GM19467 (cell line): ENCODE data around the gene ISCA2.
A peak's percentile ranks its signal among the peaks of the same experiment; 100 is the strongest.
"Not testable (repeated sequence)": the region's sequence is repeated elsewhere in the genome, so short reads cannot be mapped to it uniquely, and the experiment has no call there.

Experiments
- ATAC-seq: cut with Tn5 transposase; IDR thresholded peaks from one replicate; pipeline ENCODE4 v1.9.1; 2021; ENCODE audit warnings: mild to moderate bottlenecking, moderate library complexity; ENCODE audit not compliant: unreplicated experiment

ISCA2 gene, protein sequence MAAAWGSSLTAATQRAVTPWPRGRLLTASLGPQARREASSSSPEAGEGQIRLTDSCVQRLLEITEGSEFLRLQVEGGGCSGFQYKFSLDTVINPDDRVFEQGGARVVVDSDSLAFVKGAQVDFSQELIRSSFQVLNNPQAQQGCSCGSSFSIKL

DNA sequence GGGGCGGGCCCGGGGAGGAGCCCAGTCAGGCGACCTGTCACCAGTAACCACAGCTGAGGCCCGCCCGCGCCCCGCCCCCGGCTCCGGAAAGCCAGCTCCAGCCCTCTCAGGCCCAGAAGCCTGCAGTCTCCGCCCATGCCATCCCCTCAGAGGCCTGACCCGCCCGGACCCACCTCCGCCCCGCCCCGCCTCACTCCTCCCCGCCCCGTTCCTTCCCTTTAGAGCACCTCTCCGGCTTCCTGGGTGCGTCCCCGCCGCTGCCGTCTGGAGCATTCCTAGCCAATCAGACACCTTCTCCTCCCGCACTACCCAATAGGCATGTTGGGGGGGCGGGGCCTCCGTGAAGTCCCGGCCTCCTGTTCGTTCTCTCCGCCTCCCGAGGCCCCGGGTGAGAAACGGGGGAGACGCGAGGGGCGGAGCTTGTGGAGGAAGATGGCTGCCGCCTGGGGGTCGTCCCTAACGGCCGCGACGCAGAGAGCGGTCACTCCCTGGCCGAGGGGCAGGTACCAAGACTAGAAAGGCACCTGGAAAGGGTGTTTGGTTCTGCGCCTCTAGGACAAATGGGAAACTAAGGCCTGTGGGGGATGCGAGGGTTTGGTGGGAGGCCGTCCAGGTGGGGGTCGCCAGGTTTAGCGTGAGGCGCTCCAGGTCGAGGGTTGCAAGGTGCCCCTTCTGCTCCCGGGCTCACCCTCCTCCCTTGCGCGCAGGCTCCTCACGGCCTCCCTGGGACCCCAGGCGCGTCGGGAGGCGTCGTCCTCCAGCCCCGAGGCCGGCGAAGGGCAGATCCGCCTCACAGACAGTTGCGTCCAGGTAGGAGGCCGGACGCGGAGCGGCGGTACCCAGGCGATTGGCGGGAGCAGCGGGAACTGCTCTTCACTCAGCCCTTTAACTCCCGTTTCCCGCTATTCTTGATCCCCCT, at the start of gene ISCA2:
TSS of gene ISCA2 (plus strand) at position 423 of the 919 bp plus-strand sequence. CDS start at position 433, 10 bp downstream.
- peak; percentile 79 for ATAC-seq

DNA sequence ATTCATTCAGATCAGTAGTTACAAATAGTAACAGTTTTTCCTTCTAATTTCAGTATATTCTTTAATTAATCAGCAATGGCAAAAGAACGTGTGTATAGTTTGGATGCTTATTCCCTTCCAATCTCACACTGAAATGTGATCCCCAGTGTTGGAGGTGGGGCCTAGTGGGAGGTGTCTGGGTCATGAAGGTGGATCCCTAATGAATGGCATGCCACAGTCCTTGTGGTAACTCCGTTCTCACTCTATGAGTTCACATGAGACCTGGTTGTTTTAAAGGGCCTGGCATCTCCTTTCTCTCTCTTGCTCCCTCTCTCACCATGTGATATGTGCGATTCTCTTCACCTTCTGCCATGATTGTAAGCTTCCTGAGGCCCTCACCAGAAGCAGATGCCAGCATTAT, 48.7 kb upstream of the ISCA2 start:
- ATAC-seq, result no peak

DNA sequence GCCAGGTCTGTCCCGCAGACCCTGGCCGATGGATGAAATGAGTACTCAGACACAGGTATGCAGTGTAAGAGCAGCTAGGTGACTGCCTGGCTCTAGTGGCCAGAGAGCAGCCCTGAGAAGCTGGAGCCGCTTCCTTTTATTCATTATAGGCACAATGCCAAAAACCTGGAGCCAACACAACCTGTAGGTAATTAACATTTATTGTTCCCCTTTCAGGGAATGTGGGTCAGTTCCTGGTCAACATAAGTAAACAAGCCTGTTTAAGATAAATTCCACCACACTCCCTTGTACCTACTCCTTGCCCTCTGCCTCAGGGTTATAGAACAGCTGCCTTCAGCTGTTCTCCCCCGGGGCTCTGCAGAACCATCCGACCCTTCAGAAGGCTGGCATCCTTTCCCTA, 39.2 kb upstream of the ISCA2 start:
- ATAC-seq, result not testable (repeated sequence)

DNA sequence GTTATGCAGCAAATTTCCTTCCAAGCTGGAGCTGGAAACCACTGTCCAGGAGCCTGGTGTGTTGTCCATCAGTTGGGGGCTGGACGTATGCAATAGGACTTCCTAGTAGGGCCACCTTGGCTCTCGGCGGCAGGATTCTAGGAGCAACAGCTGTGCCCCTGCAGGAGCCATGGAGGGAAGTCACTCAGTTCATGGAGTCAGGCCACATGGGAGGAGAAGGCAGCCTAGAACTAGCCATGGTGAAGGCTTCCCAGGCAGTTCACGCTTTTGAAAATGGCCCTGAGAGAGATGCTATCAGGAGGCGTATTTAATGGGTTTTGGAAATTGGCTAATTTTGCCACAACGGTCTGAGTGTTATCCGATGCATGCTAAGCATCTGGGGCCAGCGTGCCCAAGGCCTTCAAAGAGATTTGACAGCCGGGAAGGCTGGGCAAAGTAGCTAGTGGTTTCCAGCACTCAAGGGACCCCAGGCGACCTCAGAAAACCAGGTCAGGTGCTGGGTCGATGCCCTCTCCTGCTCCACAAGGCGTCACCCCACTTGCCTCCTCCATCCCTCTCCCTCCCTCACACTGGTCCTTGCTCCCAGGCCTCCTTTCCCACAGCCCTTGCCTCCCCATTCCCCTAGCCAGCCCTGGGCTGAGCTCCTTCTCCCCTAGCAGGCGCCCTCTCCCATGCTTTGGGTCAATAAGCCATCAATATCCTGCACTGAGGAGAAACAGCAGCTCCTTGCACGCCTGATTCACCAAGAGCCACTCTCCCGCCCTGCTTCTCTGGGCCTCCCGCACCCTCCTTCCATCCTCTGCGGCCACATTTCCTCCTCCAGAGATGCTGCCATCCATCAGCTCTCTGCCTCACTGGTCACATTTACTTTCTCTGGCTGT, 36.6 kb upstream of the ISCA2 start:
- no peak for ATAC-seq

DNA sequence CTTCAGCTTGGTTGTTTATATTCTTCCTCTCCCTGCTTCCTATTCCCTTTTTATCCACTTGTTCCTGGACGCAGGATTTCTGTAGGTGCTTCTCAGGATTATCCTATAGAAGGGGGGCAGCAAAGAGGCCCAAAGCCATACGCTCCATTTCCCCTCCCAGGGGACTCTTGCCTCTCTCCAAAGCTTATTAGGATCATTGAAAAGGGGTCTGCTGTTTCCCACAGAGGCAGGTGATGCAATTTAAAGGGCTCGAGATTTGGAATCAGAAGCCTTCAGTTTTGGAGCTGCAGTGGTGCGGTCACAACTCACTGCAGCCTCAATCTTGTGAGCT, 36.0 kb upstream of the ISCA2 start:
- no peak for ATAC-seq

DNA sequence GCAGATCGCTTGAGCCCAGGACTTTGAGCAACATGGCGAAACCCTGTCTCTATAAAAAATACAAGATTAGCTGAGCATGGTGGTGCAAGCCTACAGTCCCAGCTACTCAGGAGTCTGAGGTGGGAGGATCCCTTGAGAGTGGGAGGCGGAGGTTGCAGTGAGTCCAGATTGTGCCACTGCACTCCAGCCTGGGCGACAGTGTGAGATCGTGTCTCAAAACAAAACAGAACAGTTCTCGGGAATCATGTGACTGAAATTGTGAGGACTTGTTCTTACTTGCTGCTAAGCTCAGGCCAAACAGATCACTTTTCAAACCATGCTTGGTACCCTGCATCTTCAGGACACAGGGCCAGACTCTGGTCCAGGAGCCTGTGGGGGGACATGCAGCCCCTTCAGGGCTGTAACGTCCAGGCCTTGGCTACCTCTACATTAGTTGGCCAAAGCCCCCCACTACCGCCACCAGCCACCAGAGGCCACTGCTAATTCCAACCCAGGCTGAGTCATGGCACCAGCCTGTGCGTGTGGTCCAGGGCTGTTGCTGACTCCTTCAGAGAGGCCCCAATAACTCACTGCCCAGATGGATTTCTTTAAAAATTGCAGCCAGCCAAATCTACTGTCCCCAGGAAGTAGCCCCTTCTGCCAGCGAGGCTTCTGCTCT, 34.1 kb upstream of the ISCA2 start:
- no peak for ATAC-seq

DNA sequence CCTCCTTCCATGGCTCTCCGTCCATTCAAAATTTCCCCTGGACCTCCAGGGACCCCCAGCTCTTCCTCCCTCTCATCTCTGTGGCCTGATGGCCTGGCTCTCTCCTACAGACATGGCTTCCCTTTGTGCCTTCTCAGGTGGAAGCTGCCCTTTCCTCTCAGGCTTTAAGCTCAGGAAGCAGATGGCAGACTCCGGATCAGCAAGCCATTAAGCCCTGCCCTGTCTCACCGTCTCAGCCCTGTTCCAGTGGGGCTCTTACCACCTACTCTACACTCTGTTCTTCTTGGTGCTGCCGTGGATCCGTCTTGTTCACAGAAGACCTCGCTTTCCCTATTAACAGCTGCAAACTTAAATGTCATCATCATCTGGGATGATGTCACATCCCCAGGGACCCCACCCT, 33.6 kb upstream of the ISCA2 start:
- ATAC-seq, result no peak

DNA sequence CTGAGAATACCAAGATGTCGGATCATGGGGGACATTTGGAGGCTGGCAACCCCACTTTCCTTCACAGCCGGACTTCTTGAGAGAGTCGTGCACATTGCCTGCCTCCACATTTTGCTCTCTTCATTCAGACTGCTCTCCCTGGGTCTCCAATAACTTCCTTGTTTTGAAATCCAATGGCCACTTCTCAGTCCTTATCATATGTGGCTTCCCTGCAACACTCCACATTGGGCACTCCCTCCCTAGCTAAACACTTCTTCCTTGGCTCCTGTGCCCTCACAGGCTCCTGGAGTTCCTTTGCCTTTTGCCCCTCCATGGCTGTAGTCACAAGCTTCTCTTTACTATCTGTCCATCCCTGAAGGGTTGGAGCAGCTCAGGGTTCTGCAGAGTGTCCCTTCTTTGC, 30.6 kb upstream of the ISCA2 start:
- no peak for ATAC-seq

DNA sequence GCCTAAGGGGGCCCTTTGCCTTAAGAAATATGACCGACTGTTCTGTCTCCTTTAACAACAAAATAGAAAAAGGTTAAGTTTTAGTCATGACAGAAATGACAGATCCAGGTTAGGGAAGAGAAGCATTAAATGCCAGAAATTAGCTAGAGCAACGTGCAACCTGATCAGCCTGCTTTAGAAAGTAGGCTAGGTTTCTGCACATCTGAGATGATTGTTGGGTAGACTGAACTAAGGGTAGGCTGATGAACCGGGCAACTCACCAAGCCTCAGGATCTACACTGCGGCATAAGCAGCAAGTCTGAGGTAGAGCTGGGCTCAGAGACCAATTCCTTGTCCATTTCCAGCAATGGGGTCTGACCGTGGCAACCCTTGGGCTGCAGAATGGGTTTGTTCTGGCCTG, 29.9 kb upstream of the ISCA2 start:
- ATAC-seq, result no peak

DNA sequence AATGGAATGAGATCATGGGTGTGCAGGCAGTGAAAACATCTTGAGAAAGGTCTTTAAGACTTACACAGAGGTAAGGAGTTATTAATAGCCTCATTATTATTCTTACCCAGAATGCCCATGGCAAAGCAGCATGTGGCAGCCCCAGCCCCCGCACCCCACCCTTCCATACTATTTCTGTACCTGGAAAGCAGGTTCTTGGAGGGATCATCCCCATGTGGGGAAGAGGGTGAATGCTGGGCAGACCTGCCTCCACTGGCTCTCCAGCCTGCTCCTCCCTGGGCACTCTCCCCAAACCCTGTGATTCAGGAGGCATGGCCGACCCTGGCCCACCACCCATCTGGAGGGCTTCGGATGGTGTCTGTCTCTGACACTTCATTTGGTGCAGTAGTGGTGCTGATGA, 28.8 kb upstream of the ISCA2 start:
- ATAC-seq, result no peak

DNA sequence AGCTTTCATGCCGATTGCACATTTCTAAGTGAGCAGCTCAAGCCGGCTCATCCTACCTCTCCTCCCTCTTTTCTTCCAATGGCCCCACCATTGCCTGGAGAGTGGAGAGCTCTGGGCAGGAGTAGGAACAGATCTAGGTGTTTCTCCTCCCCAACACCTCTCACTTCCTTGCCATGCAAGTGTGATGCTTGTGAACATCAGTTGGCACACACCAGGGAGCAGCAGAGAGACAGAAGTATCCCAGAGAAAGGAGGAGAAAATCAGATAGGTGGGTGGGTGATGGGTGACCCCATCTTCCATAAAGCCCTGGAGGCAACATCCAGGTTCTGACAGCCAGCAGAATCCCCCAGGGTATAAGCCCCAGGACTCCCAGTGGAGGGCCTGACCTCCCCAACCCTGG, 28.2 kb upstream of the ISCA2 start:
- ATAC-seq, result no peak

DNA sequence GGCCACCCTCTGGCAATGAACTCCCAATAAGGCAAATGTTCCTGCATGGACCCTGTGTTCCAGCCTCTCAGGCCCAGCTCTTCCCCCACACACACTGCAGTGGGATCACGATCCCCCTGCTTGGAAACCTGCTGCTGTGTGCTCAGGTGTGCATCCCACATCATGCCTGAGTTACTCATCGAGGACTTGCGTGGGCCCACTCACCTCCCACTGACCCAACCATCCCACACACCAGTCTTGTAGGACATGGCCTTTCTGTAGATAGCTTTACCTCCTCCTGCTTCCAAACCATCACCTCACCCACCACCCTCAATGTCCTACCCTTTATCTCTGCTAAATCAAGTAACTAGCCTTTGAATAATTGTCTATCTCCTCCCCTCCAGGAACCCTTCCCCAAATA, 25.1 kb upstream of the ISCA2 start:
- no peak for ATAC-seq

DNA sequence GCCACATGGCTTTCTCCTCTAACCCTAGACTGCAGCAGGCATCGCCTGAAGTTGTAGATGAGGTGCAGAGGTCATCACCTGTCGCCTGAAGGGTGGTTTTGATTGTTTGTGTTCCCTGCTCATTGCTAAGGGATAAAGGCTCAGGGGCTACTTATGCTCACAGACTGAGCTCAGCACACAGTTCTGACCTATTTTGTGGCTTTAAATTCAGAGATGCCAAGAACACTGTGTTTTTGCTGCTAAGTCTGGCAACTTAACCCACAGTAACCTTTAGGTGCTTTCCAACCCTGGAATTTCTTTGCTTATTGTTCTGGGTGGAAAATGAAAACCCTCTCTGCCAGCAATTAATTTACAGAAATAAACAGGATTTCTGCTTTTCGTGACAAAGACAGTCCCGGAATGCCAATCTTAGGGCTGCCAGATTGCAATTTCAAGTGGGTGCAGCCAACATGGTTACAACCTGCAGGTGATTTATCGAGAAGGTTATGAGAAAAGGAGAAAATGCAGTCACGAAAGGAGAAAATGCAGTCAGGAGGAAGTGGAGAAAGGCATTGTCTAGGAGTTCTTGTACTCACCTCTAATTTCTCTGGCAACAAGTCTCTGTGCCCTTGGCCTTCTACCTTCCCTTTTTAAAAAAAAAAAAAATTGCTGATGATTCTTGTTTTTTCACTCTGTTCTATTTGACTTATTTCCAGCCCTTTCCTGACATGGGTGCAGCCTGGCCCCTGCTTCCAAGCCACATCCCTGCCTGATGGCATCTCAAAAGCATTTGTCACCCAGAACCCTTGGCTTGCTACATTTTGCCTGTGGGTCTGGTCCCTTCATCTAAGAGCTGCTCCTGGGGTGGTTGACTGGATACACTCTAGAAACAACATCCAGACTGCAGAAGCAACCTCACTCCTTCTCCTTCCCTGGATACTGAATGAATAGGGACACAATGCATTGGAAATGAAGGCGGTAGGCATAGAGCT, 23.7 kb upstream of the ISCA2 start:
- no peak for ATAC-seq

DNA sequence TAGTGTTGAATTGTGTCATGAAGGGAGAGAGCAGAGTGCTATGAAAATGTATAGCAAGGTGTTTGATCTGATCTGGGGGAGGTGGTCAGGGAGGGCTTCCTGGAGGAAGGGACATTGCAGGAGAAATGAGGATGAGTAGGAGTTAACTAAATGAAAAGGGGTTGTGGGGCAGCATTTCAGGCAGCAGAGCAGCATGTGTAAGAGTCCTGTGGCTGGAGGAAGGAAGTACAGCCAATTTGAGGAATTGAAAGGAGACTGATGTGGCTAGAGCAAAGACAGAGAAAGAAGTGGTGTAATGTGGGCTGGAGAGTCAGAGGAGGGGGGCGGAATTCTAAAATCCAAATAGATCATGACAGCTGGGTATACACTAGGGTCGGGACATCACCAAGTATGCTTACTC, 21.0 kb upstream of the ISCA2 start:
- no peak for ATAC-seq

DNA sequence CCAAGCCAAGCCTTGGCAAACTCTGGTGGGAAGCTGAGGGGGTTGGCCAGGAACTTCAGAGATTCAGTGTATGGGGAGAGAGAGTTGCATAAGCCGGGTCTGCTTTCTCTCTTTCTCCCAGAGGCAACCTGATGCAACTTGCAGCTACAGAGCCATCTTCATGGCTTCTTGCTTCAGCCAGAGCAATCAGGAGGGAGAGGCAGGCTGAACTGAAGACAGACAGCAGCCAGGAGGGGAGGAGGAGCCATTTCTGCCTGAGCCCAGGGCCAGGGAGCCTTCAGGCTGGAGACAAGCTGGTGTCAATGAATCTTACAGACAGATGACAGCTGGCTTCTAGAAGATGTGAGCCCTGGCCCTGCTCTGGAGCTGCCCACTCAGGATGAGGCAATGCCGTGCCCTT, 19.2 kb upstream of the ISCA2 start:
- ATAC-seq, result no peak

DNA sequence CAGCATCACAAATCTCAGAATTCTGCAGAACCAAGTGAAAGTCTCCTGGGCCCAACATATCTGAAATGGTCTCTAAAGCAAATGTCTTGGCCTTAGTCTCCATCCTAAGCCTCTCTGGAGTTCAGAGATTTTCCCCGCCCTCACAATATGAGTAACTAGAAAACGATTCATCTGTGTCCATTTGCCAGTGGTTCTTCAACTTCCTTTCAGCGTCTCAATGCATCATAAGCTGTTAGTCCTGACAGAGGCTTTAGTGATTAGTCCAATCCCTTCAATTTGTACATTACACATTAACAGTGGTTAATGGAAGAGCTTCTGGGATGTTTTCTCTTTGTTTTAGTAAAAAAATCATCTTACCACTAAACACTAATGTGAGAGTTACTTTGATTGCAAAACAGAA, 17.9 kb upstream of the ISCA2 start:
- no peak for ATAC-seq

DNA sequence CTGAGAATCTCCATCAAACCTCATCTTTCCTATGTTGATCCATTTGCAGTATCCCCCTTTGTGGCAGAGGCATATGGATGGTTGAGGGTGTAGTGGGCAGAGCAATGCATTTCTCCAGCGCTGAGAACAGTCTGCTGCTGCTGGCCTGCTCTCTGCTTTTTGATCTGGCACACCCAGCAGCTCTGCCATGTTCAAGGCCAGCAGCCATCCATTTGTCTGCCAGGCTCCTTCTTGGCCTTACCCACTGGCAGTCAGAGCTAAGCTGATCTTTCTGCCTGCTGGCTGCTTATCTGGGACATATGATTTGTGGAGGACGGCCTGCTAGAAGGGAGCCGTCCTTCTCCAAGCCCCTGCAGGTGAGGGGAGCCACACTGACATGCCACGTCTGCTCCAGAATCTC, 17.5 kb upstream of the ISCA2 start:
- ATAC-seq, result no peak

DNA sequence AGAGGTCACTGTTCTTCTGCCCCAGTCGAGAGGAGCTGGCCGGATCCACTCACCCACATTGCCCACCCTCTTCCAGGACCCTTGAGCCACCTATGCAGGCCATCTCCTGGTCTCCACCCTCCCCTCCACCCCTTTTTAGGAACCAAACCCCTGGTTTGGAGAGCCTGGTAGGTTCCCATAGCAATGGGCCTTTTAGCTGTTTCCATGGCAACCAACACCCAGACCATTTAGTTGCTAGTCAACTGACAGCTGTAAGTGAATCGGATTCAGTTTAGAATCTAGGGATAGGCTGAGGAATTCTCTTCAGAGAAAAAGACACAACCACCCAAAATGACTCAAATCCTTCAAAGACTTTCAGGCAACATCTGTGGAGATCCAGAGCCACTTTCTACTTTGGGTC, 17.0 kb upstream of the ISCA2 start:
- ATAC-seq, result no peak

DNA sequence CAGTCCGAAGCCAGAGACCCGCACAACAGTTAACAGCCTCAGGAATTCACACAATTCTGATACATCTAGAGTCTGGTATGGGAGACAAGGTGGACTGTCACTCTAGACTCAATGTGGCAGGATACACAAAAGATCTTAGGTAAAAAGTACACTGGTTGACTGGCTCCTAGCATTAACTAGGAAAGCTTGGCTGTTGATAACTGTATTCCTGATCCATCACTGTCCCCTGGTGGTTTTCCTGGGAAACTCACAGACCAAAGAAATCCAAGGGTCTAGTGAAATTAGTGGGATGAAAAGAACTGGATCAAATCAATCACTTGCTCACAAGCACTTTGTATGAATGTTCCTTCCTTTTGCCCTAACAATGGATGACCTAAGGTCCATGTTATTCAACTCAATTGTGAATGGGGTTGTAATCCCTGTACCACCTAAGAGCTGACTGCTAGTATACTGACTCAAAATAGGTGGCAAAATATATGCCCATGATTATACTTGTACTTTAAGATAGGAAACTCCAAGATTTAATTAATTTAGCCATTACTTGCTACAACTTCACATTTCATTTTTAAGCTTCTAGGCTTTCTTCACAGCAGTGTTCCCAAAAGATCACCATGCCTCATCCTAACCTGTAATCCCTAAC, 14.4 kb upstream of the ISCA2 start:
- no peak for ATAC-seq

DNA sequence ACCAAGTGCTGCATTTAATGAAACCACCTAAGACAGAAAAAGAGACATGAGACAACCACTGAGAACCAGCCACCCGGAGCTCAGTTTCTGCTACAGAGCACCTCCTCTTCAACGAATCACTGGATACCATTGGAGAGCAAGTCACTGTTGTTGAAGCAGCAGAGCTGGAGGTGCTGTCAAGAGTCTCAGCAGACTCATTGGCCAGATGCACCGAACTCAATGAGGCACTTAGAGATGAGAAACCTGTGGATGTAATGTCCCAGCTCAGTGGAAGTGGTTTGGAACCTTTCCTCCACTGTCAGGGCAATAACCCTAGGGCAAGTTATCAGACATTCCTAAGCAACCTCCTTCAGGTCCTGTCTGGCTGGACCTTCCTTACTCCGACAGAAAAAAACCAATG, 13.5 kb upstream of the ISCA2 start:
- ATAC-seq, result no peak
